SK-N-SH (cell line): ENCODE results near the gene ZNF253. TPM values are rescaled to one million over a fixed set of nuclear protein-coding genes. Genes with fewer than 3 reads are reported as not detected.

Experiments used
- CTCF ChIA-PET: fragments of 300-600, 350-600 bp; formaldehyde crosslinking; extraction: SDS; loops from one replicate; lab custom pipeline; 2021; lab: Yijun Ruan, JAX
- POLR2A ChIA-PET: fragments of 350-600 bp; sonication (Branson Sonifier 250); formaldehyde crosslinking; extraction: SDS; loops from one replicate; lab custom pipeline; 2020; ENCODE audit warnings: antibody characterized with exemption, inconsistent platforms; lab: Yijun Ruan, JAX
- DNase-seq: peaks from one replicate; pipeline ENCODE4 v3.0.0; 2012
- H2AFZ ChIP-seq: fragments of 200-600 bp; sonication (generic); 2 replicates; pipeline ENCODE4 v1.8.1; 2016; ENCODE audit warnings: antibody characterized with exemption, mild to moderate bottlenecking, low read depth
- H3F3A ChIP-seq: fragments of 200-600 bp; sonication (generic); replicated peaks from 2 replicates; pipeline ENCODE3; 2016; ENCODE audit warnings: antibody characterized with exemption, mild to moderate bottlenecking; ENCODE audit not compliant: insufficient read depth
- H3K27ac ChIP-seq, 2 experiments: fragments of 200-500 bp in 1 of 2; fragments of 200-600 bp in 1 of 2; sonication (Bioruptor generic) in 1 of 2; sonication (generic), shearing (Covaris generic) in 1 of 2; 2 replicates each; pipeline versions ENCODE4 v1.5.1 to v1.6.1; 2014 to 2016; ENCODE audit warnings: low read depth in 2 of 2, inconsistent platforms in 1 of 2, low read length in 1 of 2, mild to moderate bottlenecking in 1 of 2, mixed read lengths in 1 of 2
- H3K27me3 ChIP-seq: fragments of 200-600 bp; sonication (generic), shearing (Covaris generic); 2 replicates; pipeline ENCODE4 v1.6.1; 2016; ENCODE audit warnings: mixed run types; ENCODE audit not compliant: insufficient read depth
- H3K36me3 ChIP-seq, 2 experiments: fragments of 200-500 bp in 1 of 2; fragments of 200-600 bp in 1 of 2; sonication (Bioruptor generic) in 1 of 2; sonication (generic) in 1 of 2; replicated peaks in 1 of 2; 2 replicates each; pipeline versions ENCODE3 to v1.5.1; 2014 to 2016; ENCODE audit warnings: low read length in 1 of 2, mild to moderate bottlenecking in 1 of 2; ENCODE audit not compliant: insufficient read depth in 2 of 2, control insufficient read depth in 1 of 2
- H3K4me1 ChIP-seq, 2 experiments: fragments of 200-500 bp in 1 of 2; fragments of 200-600 bp in 1 of 2; sonication (Bioruptor generic) in 1 of 2; sonication (generic), shearing (Covaris generic) in 1 of 2; 2 replicates each; pipeline versions ENCODE4 v1.5.1 to v1.6.1; 2014 to 2016; ENCODE audit warnings: low read depth in 1 of 2, low read length in 1 of 2, mixed run types in 1 of 2; ENCODE audit not compliant: insufficient read depth in 2 of 2, control insufficient read depth in 1 of 2
- H3K4me2 ChIP-seq: fragments of 200-600 bp; sonication (generic), shearing (Covaris generic); 2 replicates; pipeline ENCODE4 v1.6.1; 2017; ENCODE audit warnings: mixed run types
- H3K4me3 ChIP-seq, 2 experiments: fragments of 200-500 bp in 1 of 2; fragments of 200-600 bp in 1 of 2; sonication (Bioruptor generic) in 1 of 2; sonication (generic), shearing (Covaris generic) in 1 of 2; 2 replicates each; pipeline versions ENCODE4 v1.5.1 to v1.8.1; 2014 to 2016; ENCODE audit warnings: low read depth in 2 of 2, inconsistent platforms in 1 of 2, low read length in 1 of 2, mild to moderate bottlenecking in 1 of 2, mixed read lengths in 1 of 2, moderate library complexity in 1 of 2
- H3K79me2 ChIP-seq: fragments of 200-600 bp; sonication (generic); 2 replicates; pipeline ENCODE4 v1.8.1; 2017; ENCODE audit warnings: mild to moderate bottlenecking; ENCODE audit not compliant: insufficient read depth
- H3K9ac ChIP-seq: fragments of 200-600 bp; sonication (generic); 2 replicates; pipeline ENCODE4 v1.6.1; 2017; ENCODE audit warnings: mixed run types
- H3K9me2 ChIP-seq: fragments of 200-600 bp; sonication (generic); 2 replicates; pipeline ENCODE4 v1.6.1; 2017; ENCODE audit warnings: mixed run types
- H3K9me3 ChIP-seq: fragments of 200-600 bp; sonication (generic); 2 replicates; pipeline ENCODE4 v1.6.1; 2017; ENCODE audit warnings: mixed run types, mild to moderate bottlenecking, moderate library complexity
- H4K20me1 ChIP-seq: fragments of 200-600 bp; sonication (generic); 2 replicates; pipeline ENCODE4 v1.6.1; 2017; ENCODE audit warnings: mild to moderate bottlenecking, mixed run types; ENCODE audit not compliant: insufficient read depth
- GATA2 ChIP-seq: sonication (generic); formaldehyde crosslinking; IDR thresholded peaks from 2 replicates; pipeline ENCODE4 v1.5.0; 2020; ENCODE audit warnings: mild to moderate bottlenecking, missing genetic modification reagents
- POLR2AphosphoS5 ChIP-seq: IDR thresholded peaks from 2 replicates; pipeline ENCODE4 v1.6.1; 2012; ENCODE audit warnings: low read depth, low read length
- RCOR1 ChIP-seq: fragments of 150-350 bp; IDR thresholded peaks from 2 replicates; pipeline ENCODE4 v1.6.1; 2017; ENCODE audit warnings: antibody characterized with exemption, low read length
- SIN3A ChIP-seq: IDR thresholded peaks from 2 replicates; pipeline ENCODE4 v1.6.1; 2012; ENCODE audit warnings: low read depth, mild to moderate bottlenecking, low read length, moderate library complexity, borderline replicate concordance
- WGBS: methylation state at CpG from one replicate; pipeline ENCODE4 v1.1.6; 2017; ENCODE audit warnings: low lambda C conversion rate; 5-methylcytosine and 5-hydroxymethylcytosine counted together
- polyA plus RNA-seq, 3 experiments: library from polyadenylated mRNA; depleted of rRNA; stranded (reverse); fragments of >200 nt; gene quantifications; 2 replicates each; pipeline ENCODE4 v1.2.3, GENCODE V29; 2012
- TF ChIP-seq, protein P1 (sequence below): IDR thresholded peaks from 2 replicates; pipeline ENCODE4; 2012
- TF ChIP-seq, protein P2 (sequence below): fragments of 150-350 bp; IDR thresholded peaks from 2 replicates; pipeline ENCODE4 v1.6.1; 2017; ENCODE audit warnings: antibody characterized with exemption, low read length, low read depth, borderline replicate concordance
- TF ChIP-seq, protein P3 (sequence below): IDR thresholded peaks from 2 replicates; pipeline ENCODE4 v1.4.0; 2012; ENCODE audit warnings: low read depth, borderline replicate concordance

ZNF253 gene
- polyA plus RNA-seq, 1 of the 3 experiments (the other 2 are of a cell fraction): 0.79 TPM

DNA sequence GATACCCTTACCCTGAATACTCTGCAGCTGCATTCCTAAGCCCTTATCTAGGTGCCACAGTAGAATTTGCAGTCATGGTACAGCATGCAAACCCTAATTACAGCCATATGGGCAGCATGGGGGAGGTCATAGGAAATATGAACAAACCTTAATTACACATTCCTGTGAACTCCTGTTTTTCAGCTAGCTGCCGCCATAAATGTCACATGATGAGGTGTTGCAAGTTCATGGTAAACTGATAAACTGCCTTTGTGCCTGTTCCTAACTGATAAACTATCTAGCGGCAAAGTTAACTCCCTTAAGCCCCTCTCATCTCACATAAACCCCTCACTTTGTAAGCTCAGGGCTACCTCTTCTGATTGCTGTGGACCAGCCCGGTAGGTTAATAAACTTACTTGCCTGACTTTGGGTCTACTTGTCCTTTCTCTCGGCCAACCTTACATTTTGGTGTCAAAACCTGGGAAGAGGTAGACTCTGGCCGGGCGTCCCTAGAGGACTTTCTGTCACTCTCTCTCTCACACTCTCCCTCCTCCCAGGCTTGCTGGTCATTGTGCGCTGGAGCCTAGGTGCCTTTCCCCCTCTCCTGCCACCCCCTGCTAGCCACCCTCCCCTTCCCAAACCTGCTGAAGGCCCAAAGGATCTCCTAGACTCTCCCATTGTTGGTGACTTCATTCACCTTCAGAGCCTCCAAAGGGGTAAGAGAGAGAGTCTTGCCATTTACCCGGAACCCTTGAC lies 78.3 kb downstream of the ZNF253 start:
- Histone ChIP-seq H3F3A (no peaks in the 10 kb centered on the region), H3K9me3 (no peaks in the 10 kb centered on the region), H4K20me1 (no peaks in the 10 kb centered on the region), H3K4me2 (no peak overlapping the region), H3K9me2 (no peaks in the 10 kb centered on the region), H3K4me1 (no peaks in the 10 kb centered on the region; a peak in 1 of 4 replicates), H3K36me3 (no peaks in the 10 kb centered on the region), H3K4me3 (no peak overlapping the region), H3K27me3 (no peaks in the 10 kb centered on the region), H3K9ac (no peak overlapping the region), H3K27ac (no peak overlapping the region), H3K79me2 (no peaks in the 10 kb centered on the region), H2AFZ (no peak overlapping the region)
- WGBS: 72% methylated on average over 8 of the region's 8 CpGs
- no peak for DNase-seq
- POLR2A ChIA-PET: no interaction called here
- TF ChIP-seq, protein P1, sequence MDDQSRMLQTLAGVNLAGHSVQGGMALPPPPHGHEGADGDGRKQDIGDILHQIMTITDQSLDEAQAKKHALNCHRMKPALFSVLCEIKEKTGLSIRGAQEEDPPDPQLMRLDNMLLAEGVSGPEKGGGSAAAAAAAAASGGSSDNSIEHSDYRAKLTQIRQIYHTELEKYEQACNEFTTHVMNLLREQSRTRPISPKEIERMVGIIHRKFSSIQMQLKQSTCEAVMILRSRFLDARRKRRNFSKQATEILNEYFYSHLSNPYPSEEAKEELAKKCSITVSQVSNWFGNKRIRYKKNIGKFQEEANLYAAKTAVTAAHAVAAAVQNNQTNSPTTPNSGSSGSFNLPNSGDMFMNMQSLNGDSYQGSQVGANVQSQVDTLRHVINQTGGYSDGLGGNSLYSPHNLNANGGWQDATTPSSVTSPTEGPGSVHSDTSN: no peak
- TF ChIP-seq, protein P2, sequence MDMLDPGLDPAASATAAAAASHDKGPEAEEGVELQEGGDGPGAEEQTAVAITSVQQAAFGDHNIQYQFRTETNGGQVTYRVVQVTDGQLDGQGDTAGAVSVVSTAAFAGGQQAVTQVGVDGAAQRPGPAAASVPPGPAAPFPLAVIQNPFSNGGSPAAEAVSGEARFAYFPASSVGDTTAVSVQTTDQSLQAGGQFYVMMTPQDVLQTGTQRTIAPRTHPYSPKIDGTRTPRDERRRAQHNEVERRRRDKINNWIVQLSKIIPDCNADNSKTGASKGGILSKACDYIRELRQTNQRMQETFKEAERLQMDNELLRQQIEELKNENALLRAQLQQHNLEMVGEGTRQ: no peak
- TF ChIP-seq, protein P3, sequence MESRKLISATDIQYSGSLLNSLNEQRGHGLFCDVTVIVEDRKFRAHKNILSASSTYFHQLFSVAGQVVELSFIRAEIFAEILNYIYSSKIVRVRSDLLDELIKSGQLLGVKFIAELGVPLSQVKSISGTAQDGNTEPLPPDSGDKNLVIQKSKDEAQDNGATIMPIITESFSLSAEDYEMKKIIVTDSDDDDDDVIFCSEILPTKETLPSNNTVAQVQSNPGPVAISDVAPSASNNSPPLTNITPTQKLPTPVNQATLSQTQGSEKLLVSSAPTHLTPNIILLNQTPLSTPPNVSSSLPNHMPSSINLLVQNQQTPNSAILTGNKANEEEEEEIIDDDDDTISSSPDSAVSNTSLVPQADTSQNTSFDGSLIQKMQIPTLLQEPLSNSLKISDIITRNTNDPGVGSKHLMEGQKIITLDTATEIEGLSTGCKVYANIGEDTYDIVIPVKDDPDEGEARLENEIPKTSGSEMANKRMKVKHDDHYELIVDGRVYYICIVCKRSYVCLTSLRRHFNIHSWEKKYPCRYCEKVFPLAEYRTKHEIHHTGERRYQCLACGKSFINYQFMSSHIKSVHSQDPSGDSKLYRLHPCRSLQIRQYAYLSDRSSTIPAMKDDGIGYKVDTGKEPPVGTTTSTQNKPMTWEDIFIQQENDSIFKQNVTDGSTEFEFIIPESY: no peak
- TF ChIP-seq POLR2AphosphoS5 (no peak), RCOR1 (no peak), SIN3A (no peak), GATA2 (CRISPR knock-in tag) (no peak)
- CTCF ChIA-PET: no interaction called here

Other genes with a start within 250 kb of the ZNF253 start
- 5.1 and 6.4 TPM in 2 replicates for gene PBX4, start 247.2 kb upstream of the ZNF253 start, polyA plus RNA-seq (2012; rRNA removed)
- gene LPAR2, start 237.7 kb upstream of the ZNF253 start, polyA plus RNA-seq (2012; rRNA removed): 4.3 and 4.5 TPM in 2 replicates
- gene GMIP, start 222.2 kb upstream of the ZNF253 start, polyA plus RNA-seq (2012; rRNA removed): 5.3 and 6.3 TPM in 2 replicates
- gene ATP13A1, start 202.2 kb upstream of the ZNF253 start, polyA plus RNA-seq (2012; rRNA removed): 49.6 and 67.9 TPM in 2 replicates
- gene ZNF101, start 197.0 kb upstream of the ZNF253 start, polyA plus RNA-seq (2012; rRNA removed): 2.4 and 3.8 TPM in 2 replicates
- gene ZNF14, start 132.8 kb upstream of the ZNF253 start, polyA plus RNA-seq (2012; rRNA removed): 1.1 and 1.7 TPM in 2 replicates
- gene ZNF506, start 44.1 kb upstream of the ZNF253 start, polyA plus RNA-seq (2012; rRNA removed): 4.1 and 7.3 TPM in 2 replicates
- gene ZNF93, start 35.1 kb downstream of the ZNF253 start, polyA plus RNA-seq (2012; rRNA removed): 4.3 and 6.7 TPM in 2 replicates
- gene ZNF682, start 173.6 kb downstream of the ZNF253 start, polyA plus RNA-seq (2012; rRNA removed): 1.7 and 2.5 TPM in 2 replicates
- gene ZNF90, start 212.1 kb downstream of the ZNF253 start, polyA plus RNA-seq (2012; rRNA removed): 1.4 and 1.5 TPM in 2 replicates